Measurements from ENCODE around the gene ADPRS.

ADPRS gene, protein sequence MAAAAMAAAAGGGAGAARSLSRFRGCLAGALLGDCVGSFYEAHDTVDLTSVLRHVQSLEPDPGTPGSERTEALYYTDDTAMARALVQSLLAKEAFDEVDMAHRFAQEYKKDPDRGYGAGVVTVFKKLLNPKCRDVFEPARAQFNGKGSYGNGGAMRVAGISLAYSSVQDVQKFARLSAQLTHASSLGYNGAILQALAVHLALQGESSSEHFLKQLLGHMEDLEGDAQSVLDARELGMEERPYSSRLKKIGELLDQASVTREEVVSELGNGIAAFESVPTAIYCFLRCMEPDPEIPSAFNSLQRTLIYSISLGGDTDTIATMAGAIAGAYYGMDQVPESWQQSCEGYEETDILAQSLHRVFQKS

DNA sequence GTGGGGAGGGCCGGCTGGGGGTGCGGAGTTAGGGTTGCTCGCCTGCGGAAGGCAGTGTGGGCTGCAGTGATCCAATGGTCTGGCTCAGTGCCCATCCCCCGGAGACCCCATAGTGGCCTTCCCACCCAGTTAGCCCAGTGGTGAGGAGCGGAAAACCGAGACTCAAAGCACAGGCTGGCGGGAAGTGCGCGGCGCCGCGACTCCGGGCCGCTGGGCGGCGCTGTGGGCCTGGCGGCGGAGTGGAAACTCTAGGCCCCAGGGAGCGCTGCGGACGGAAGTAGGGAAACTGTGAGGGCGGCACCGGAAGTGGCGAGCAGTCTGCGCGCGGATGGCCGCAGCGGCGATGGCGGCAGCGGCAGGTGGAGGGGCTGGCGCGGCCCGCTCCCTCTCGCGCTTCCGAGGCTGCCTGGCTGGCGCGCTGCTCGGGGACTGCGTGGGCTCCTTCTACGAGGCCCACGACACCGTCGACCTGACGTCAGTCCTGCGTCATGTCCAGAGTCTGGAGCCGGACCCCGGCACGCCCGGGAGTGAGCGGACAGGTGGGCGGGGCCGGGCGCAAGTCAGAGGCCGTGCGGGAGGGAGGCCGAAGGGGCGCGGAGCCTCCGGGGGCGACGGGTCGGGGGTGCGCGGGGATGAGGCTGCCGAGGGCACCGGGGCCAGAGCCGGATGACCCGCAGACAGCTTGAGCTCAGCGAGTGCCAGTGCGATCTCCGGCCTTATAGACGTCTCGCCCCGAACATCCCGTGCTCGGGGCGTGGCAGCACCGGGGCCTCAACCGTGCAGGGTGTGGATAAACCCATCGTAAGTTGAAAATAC, at the start of gene ADPRS:
Gene ADPRS, plus strand, starts transcription at position 316 of the 816 bp plus-strand sequence. Its CDS starts 13 bp downstream, at position 329.
- peak; percentile 93 for DNase-seq (ENCODE audit: low read depth)

DNA sequence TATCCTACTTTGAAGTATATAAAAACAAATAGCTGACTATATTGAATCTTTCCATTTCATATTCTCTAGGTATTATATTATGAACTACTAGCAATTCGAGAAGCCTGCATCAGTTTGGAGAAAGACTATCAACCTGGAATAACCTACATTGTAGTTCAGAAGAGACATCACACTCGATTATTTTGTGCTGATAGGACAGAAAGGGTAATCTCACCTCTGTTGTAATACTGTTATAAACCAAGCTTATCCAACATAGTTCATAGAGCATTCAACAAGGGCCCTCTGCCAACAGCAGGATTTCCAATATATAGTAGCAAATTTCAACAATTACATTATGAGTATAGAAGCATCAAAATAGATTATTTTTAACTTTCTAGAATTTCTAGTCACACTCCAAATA, 48.5 kb upstream of the ADPRS start:
- DNase-seq (ENCODE audit: low read depth): no peak

DNA sequence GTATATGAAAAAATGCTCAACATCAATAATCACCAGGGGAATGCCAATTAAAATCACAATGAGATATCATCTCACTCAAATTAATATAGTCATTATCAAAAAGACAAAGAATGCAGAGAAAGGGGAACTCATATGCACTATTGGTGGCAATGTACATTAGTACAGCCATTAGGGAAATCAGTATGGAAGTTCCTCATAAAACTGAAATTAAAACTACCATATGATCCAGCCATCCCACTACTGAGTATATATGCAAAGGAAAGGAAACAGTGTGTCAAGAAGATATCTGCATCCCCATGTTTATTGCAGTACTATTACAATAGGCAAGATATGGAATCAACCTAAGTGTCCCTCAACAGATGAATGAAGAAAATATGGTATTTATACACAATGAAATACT, 36.9 kb upstream of the ADPRS start:
- DNase-seq (ENCODE audit: low read depth): no peak

DNA sequence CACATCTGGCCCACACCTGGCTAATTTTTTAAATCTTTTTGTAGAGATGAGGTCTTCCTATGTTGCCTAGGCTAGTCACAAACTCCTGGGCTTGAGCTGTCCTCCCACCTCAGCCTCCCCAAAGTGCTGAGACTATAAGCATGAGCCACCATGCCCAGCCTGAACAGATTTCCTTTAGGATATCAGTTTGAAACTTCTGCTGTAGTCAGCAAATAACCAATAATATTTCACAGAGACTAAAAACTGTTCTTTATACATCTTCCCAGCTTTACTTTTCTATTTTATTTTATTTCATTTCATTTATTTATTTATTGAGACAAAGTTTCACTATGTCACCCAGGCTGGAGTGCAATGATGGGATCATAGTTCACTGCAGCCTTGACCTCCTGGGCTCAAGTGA, 34.7 kb upstream of the ADPRS start:
- DNase-seq (ENCODE audit: low read depth): no peak

DNA sequence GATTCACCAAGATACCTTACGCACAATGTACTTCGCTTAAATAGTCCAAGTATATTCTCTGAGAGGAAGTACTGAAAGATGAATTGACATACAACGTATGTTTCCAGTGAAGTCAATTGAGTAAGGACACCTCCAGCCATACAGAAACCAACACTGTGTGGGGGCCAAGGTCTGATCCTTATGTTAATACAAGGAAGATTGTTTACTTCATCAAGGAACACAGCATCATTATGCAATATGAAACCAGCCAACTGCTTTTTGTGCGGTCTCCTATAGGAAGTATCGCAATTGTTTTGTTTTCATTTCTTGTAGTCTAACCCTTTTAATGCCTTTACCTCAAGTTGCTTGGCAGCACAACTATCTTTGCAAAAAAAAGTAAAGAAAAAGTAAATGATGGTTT, 33.0 kb upstream of the ADPRS start:
- DNase-seq (ENCODE audit: low read depth): no peak

DNA sequence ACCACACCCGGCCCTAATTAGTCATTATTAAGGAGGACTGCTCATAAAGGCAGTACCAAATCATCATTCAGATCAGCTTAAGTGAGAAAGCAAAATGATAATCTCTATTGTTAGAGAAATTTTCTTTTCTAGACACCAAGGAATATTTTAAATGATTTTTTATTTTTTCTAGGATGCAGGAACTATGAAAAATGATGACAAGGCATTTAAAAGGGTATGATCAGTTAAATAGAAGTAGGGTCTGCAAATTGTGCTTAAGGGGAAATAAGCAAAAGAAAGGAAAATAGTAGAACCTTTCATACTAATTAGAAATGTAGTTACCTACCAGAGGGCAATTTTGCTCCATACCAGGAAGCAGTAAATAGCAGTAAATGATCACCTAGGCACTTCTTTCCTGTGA, 26.4 kb upstream of the ADPRS start:
- no peak for DNase-seq (ENCODE audit: low read depth)

DNA sequence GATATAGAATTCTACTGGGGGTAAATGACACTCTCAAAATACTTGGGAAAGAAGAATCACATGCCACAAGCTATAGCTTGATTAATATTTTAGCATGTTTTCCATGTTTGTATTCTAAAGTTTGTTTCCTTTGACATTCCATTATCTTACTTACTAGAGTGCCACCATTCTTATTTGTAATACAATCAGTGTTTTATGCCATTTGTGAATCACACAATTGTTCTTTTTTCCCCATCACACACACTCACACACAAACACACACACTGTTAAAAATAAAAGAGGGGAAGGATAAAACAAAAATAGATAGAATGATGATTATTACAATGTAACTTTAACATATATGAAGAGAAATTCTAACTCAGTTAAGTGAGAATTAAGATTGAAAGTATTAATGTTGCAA, 20.8 kb upstream of the ADPRS start:
- DNase-seq (ENCODE audit: low read depth): no peak

DNA sequence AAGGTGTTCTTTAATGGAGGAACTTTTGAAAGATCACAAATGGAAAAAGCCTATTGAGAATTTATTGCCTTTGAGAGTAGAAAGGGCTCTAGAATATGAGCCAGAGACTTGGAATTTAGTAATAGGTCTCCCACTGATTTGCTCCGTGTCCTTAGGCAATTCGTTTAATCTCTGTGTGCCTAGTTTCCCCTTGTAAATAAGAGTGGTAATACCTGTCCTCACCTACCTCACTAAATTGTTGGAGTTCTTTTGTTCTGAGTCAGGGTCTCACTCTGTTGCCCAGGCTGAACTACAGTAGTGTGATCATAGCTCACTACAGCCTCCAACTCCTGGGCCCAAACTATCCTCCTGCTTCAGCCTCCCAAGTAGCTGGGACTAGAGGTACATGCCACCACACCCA, 19.8 kb upstream of the ADPRS start:
- no peak for DNase-seq (ENCODE audit: low read depth)

DNA sequence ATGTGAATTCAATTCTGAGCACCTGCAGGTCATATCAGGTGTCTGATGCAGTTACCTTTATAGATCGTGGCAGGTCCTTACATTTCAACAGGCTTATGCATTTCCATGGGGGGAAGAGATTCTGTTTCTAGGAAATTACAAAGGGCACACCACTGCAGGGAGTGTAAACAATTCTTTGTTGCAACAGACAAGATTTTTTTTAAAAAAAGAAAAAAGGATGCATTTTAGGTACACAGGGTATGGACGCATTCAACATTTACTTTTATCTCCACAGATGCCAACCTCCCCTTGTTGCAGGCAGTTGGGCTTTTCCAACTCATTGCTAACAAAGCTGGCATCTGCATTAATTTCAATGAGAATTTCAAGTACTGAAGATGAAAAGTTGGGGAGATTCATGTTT, 18.3 kb upstream of the ADPRS start:
- no peak for DNase-seq (ENCODE audit: low read depth)

DNA sequence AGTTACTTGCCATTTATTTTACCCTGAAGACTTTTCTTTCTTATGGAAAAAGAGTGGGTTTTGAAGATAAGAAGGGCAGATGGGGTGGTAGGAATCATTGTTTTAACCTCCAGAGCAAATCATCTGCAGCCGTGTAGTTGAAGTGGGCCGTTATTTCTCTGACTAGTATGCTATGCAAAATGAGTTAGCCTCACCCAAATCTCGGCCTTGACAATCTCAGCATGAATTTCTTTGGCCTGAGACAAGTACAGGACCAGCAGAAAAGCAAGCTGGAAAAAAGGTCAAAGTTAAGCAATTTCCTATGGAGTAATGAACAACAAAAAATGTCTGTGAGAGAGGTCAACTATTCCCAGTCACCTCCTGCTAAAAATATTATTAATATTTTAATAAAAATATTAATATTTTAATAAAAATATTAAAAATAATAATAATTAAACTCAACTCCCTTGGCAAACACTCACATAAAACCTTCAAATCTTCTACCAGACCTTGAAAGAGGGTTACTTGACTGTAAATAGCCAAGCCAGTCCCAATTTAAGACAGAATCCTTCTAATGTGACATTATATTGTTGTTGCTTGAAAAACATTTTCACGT, 11.6 kb upstream of the ADPRS start:
- DNase-seq (ENCODE audit: low read depth): no peak

DNA sequence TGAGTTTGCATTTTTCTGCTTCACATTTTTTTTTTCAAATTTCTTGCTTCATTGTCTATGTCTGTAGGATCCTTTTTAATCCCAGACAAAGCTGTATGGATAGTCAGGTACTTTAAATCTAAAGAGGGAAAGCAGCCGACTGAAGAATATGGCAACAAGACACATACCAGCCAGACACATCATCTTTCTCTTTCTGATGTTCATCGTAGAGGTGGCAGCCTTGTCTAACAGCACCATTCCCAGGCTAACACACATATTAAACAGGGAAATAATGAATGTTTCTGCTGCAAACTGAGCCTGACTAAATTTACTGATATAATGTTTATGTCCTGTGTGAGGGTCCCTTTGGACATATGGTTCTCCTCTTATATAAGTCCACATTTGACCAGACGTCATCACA, 8.5 kb upstream of the ADPRS start:
- DNase-seq (ENCODE audit: low read depth): no peak

DNA sequence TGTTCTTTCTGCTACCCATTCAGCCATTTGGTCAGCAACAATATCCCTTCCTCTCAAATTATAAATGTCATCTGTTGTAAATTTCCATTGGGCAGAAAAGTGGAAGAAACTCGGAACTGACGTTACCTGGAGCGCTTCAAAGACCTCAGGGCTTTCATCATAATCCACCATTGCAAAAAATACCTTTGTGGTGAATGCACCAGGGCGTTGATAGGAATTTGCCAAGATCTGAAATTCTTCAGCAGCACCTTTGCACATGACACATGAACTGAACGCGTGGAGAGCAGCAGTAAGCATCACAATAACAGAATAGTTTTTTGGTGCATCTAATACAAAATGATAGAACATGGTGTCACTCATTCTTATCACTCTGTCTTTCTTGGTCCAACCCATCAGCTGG, 7.9 kb upstream of the ADPRS start:
- DNase-seq (ENCODE audit: low read depth): no peak

DNA sequence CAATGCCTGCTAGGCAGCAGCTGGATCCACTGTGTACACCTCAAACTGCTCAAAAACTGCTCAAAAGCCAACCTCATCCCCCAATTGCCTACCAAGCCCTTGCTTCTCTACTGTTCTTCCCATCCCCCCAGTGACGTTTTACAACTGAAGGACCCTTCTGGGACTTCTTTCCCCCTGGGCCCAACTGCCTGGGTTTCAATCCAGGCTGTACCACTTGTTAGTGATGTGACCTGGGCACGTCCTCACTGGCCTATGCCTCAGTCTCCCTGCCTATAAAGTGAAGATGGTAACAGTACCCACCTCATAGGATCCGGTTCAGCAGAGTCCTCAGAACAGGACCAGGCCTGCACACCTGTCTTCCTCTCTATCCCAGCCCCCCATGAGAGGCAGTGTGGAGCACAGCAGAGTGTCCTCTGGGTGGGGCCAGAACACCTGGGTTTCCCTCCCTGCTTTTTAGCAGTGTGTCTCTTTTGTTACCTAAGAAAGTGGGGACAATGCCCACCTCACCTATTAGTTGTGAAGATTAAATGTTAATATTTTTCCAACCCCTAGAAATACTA, 6.7 kb upstream of the ADPRS start:
- no peak for DNase-seq (ENCODE audit: low read depth)

DNA sequence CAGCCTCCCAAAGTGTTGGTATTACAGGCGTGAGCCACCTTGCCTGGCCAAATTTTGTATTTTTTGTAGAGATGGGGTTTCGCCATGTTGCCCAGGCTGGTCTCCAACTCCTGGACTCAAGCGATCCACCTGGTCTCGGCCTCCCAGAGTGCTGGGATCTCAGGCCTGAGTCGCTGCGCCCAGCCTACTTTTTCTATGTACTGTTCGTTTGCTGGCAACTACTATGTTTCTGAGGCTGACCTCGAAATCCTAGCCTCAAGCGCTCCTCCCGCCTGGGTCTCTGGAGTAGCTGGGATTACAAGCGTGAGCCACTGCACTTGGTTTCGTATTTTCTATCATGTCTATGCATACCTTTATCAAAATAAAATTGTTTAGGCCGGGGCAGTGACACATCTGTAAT, 5.5 kb upstream of the ADPRS start:
- DNase-seq (ENCODE audit: low read depth): no peak

DNA sequence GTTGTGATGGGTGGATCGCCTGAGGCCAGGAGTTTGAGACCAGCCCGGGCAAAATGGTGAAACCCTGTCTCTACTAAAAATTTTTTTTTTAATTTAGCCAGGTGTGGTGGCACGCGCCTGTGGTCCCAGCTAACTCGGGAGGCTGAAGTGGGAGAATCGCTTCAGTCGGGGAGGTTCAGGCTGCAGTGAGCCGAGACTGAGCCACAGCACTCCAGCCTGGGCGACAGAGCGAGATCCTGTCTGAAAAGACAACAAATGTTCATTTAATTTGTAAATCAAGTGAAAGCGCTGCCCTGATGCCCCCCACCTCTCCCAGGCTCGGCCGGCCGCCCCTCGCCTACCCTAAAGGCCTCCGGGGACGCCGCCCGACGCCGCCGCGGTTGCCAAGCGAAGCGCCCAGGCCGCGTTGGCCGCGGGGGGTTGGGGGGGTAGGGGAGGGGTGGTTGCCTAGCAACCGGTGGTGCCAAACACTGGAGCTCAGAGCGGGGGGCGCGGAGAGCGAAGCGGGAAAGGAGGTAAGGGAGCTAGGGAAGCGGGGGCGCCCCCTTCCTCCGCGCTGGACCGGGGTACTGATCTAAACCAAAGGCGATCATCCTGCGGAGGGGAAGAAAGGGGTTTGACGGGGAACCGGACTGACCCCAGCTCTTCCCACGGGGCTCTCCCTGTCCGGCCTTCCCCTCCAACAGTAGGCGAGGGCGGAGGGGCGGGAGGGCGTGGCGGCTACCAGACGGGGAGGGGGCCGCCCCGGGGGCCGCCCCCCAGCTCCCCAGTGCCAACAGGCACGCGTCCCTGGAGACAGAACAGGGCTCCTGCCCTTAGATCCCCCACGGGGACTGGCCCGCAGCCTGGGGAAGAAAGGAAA, 4.8 kb upstream of the ADPRS start, which contains the start of gene TEKT2:
Gene TEKT2, plus strand, starts transcription at position 460 of the 862 bp plus-strand sequence. CDS start 828 bp downstream, outside the sequence.
- peak; percentile 32 for DNase-seq (ENCODE audit: low read depth)

DNA sequence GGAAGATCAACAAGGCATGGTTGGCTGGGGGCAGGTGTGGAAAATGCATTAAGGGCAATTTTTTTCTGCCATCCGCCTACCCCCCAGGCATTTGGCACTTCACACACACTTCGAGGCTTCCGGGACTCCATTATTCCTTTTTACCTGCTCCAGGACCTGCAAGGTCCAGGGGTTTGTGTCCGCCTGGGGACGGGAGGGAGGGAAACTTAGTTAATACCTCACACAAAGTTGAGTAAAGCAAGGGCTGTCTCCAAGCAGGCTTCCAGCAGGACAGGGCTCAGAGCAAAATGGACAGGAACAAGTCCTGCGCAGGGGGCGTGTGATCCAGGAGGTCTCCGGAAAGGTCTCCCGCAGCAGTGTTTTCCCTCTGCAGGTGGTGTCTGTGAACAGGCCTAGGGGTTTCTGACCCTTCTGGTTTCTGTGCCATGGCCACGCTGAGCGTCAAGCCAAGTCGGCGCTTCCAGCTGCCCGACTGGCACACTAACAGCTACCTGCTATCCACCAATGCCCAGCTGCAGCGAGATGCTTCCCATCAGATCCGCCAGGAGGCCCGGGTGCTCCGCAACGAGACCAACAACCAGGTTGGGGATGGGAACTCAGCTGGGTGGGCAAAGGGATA, 4.1 kb upstream of the ADPRS start:
- DNase-seq (ENCODE audit: low read depth): no peak

DNA sequence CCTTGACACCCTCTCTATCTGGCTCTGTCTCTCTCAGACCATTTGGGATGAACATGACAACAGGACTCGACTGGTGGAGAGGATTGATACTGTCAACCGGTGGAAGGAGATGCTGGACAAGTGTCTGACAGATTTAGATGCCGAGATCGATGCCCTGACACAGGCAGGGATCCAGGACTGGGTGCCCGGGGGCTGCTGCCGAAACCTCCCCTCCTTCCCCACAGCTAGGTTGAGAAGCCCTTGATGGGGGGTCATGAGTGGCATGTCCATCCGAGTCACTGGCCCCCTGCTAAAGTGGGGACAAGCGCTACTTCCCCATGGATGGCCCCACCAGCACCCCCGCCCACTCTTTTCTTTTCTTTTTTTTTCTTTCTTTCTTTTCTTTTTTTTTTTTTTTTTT, 3.6 kb upstream of the ADPRS start:
- DNase-seq (ENCODE audit: low read depth): no peak

DNA sequence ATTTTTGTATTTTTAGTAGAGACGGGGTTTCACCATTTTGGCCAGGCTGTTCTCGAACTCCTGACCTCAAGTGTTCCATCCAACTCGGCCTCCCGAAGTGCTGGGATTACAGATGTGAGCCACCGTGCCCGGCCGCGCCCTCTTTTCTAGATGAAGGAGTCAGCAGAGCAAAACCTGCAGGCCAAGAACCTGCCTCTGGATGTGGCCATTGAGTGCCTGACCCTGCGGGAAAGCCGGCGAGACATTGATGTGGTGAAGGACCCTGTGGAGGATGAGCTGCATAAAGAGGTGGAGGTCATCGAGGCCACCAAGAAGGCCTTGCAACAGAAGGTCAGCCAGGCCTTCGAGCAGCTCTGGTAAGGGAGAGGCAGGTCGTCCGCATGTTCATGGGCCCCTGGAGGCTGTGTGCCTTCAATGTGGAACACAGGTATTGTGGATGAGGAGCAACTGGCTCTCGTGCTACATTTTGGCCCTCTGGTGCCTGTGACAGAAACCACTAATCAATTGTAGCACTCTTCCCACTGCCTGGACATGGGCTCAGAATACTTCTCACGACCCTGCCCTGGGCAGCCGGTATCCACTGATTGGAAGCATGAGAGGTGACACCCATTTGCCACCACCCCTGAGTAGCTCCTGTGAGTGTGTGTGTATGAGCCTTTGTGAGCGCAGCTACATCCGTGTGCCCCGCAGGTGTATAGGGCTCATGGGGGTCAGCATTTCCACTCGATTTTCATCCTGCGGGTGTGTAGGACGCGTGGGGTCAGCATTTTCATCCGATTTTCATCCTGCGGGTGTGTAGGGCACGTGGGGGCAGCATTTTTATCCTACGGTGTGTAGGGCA, 2.8 kb upstream of the ADPRS start:
- no peak for DNase-seq (ENCODE audit: low read depth)

DNA sequence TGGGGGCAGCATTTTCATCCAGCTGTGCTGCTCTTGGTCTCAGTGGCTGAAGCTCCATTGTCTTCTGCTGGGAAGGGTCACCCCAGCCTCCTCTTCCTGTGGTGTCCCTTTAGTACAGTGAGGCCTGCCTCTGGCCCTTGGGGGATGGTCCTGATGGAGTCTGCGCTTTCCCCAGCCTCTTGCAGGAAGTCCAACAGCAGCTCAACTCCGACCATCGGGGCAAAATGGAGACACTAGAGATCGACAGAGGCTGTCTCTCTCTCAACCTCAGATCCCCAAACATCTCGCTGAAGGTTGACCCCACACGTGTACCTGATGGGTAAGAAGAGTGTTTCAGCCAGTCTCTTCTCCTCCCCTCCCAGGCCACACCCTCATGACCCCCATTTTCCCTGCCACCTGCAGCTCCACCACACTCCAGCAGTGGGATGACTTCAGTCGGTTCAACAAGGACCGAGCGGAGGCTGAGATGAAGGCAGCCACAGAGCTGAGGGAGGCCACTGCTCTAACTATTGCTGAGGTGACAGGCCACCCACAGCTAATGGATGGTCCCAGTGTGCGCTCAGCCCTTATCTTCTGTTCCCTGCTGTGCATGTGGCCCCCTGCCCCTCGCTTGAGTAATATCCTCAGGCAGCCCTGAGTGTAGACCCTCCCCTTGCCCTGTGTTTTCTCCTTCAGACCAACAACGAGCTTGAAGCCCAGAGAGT, 2.0 kb upstream of the ADPRS start:
- DNase-seq (ENCODE audit: low read depth): no peak
